Stimulated activated naive CD8-positive, alpha-beta T cell treated with anti-CD3 and anti-CD28 coated beads, Interleukin-15, Interleukin-2, amounts not matched to agents 100 U/mL and 50 U/mL, for 24 hours (primary cell): ENCODE data around the gene DENND2A.
"Not testable (repeated sequence)": the region's sequence is repeated elsewhere in the genome, so short reads cannot be mapped to it uniquely, and the experiment has no call there.

Experiments
- ATAC-seq: fragments of 150-1000 bp; cut with Tn5 transposase; one replicate; pipeline ENCODE4 v1.10.0; 2021
- DNase-seq: peaks from one replicate; pipeline ENCODE4 v3.0.0; 2021

The DENND2A gene

GRCh38 chr7:140673774-140674155 is 33.2 kb upstream of the DENND2A start:
- DNase-seq (no peak), ATAC-seq (no peak)

GRCh38 chr7:140673063-140673773 is 32.6 kb upstream of the DENND2A start:
- DNase-seq = peak; percentile 61
- peak; percentile 75 for ATAC-seq

GRCh38 chr7:140672382-140673062 is 31.9 kb upstream of the DENND2A start, which contains the start of gene ADCK2:
TSS of gene ADCK2 (plus strand) at chr7:140672945. CDS start at chr7:140673331, 386 bp downstream.
- DNase-seq (peak; percentile 70), ATAC-seq (peak; percentile 77)

GRCh38 chr7:140671966-140672365 is 31.4 kb upstream of the DENND2A start:
- no peak for ATAC-seq
- DNase-seq = no peak

- ATAC-seq = no peak
- no peak for DNase-seq
Observed at GRCh38 chr7:140670343-140670935, 29.8 kb upstream of the DENND2A start.

GRCh38 chr7:140669862-140670261 is 29.2 kb upstream of the DENND2A start:
- not testable (repeated sequence) for ATAC-seq, DNase-seq

- ATAC-seq (no peak), DNase-seq (no peak)
Observed at GRCh38 chr7:140669352-140669751, 28.7 kb upstream of the DENND2A start.

GRCh38 chr7:140668641-140669040 is 28.0 kb upstream of the DENND2A start:
- ATAC-seq = no peak
- no peak for DNase-seq

GRCh38 chr7:140667476-140667875 is 26.9 kb upstream of the DENND2A start:
- no peak for ATAC-seq
- DNase-seq = no peak

GRCh38 chr7:140662938-140663337 is 22.3 kb upstream of the DENND2A start:
- DNase-seq, ATAC-seq: not testable (repeated sequence)

GRCh38 chr7:140661124-140661523 is 20.5 kb upstream of the DENND2A start:
- ATAC-seq (no peak), DNase-seq (no peak)

GRCh38 chr7:140659856-140660255 is 19.2 kb upstream of the DENND2A start:
- no peak for DNase-seq

GRCh38 chr7:140657891-140658290 is 17.3 kb upstream of the DENND2A start:
- ATAC-seq = no peak
- no peak for DNase-seq

More at GRCh38 chr7:140659856-140660255, 19.2 kb upstream of the DENND2A start:
- ATAC-seq = no peak

GRCh38 chr7:140656548-140657515 is 16.2 kb upstream of the DENND2A start:
- ATAC-seq (peak; percentile 84), DNase-seq (peak; percentile 46)

- ATAC-seq = no peak
- no peak for DNase-seq
Observed at GRCh38 chr7:140655511-140656408, 15.1 kb upstream of the DENND2A start.

- ATAC-seq = no peak
Observed at GRCh38 chr7:140654661-140655060, 14.0 kb upstream of the DENND2A start.

GRCh38 chr7:140654109-140654387 is 13.4 kb upstream of the DENND2A start:
- ATAC-seq (no peak), DNase-seq (no peak)

More at GRCh38 chr7:140654661-140655060, 14.0 kb upstream of the DENND2A start:
- DNase-seq = no peak

GRCh38 chr7:140653319-140654108 is 12.9 kb upstream of the DENND2A start:
- ATAC-seq = no peak
- no peak for DNase-seq

GRCh38 chr7:140650367-140650766 is 9.8 kb upstream of the DENND2A start:
- no peak for ATAC-seq
- no peak for DNase-seq

- DNase-seq (no peak), ATAC-seq (no peak)
Observed at GRCh38 chr7:140649556-140650205, 9.1 kb upstream of the DENND2A start.
